Stimulated activated CD8-positive, alpha-beta memory T cell treated with anti-CD3 and anti-CD28 coated beads, Interleukin-7, amount 100 ng/mL, for 48 hours (primary cell): ENCODE results near the gene PDE4D.
"Not testable (repeated sequence)": the region's sequence is repeated elsewhere in the genome, so short reads cannot be mapped to it uniquely, and the experiment has no call there.

Experiments
- DNase-seq, 2 donors: peaks; one replicate each; pipeline ENCODE4 v3.0.0-alpha.2; 2020; ENCODE audit warnings: low read depth in 1 of 2; ENCODE audit errors: extremely low read depth in 1 of 2

Gene PDE4D

GRCh38 chr5:59445741-59446140, 447.8 kb downstream of the PDE4D start:
- DNase-seq: no peak

GRCh38 chr5:59439303-59439702, 454.2 kb downstream of the PDE4D start:
- DNase-seq: no peak

GRCh38 chr5:59437176-59437575, 456.4 kb downstream of the PDE4D start:
- no peak for DNase-seq

DNA sequence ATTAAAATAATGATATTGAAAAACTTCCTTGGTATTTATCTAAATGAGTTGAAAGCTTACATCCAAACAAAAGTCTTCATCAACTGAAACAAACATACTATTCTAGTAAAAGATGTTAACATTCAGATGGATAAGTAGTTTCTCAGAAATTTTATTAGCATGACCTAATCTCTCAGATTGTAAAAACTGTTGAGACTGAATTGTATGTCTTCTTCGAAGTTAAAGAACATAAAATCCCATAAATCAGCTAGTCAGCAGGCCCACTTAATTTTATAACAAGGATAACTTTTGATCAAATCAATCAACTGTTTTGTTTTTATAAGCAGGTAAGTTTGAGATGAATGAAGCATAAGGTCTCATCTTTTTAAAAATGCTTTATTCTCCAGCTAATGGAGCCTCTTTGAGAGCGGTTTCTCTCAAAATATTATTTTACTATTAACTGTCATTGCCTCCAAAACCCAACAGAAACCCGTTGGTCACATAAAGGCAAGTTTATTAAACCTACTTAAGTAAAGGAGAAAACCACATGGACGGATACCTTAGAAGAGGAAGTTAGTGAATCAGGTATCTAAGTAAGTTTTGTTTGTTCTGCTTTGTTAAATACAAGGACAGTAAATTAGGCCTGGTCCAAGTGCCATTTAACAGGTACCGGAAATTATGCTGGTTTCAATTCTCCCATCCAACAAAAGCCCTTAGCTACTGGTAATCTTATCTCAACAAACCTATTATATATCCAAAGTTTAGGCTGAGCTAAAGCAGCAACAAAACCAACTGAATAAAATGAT, 457.0 kb downstream of the PDE4D start:
- DNase-seq: no peak

DNA sequence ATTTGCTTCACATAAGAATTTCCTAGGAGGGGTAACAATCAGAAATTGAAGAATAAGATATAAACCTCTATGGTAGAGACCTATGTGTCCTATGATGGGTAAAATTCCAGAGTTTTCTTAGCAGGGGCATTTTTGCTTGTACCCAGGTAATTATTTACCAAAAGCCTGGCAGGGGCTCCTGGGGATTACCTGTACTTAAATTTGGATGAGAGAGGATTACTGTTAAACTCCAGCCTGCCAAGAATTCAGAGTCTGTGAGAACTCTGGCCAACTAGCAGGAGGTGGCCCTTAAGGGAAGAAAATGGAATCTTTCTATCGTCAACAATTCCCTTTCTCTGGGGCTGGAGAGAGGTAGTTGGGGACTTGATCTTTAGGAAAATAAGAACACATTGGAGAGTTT, 460.4 kb downstream of the PDE4D start:
- DNase-seq: no peak

- DNase-seq: no peak
Measured at GRCh38 chr5:59430066-59430685, 463.4 kb downstream of the PDE4D start.

DNA sequence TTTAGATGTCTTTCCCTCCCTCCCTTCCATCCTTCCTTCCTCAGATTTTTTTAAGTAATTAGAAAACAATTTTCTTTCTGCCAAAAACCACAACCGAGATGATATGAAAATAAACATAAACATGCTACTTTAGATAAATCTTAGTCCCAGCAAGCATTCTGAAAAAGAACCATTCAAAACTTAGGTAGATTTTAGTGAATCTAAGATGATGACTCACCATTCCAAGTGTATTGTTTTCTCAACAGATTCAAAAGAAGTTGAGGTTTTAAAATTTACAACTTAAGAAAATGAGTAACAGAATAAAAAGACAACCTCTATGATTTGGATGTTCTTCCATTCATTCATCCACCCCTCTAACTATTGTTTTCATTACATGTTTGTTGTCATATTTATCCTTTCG, 465.1 kb downstream of the PDE4D start:
- no peak for DNase-seq

- no peak for DNase-seq
Measured at GRCh38 chr5:59424515-59424914, 469.0 kb downstream of the PDE4D start.

GRCh38 chr5:59423021-59423420, 470.5 kb downstream of the PDE4D start:
- no peak for DNase-seq

- no peak for DNase-seq
Measured at GRCh38 chr5:59421986-59422941, 471.3 kb downstream of the PDE4D start.

- DNase-seq: no peak
Measured at GRCh38 chr5:59420596-59420995, 472.9 kb downstream of the PDE4D start.

DNA sequence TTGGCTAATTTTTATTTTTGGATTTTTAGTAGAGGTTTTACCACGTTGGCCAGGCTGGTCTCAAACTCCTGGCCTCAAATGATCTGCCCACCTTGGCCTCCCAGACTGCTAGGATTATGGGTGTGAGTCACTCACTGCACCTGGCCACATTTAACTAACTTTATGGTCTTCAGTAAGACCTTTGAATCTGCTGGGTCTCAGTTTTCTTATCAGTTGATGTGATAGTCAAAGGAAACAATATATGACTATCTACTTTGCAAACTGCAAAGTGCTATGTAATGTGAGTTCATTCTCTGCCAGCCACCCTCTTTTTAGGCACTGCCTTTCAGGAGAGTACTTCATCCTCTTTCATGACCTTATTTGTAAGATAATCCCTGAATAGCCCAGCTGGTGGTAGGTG, 474.7 kb downstream of the PDE4D start:
- DNase-seq: no peak

GRCh38 chr5:59416451-59416850, 477.1 kb downstream of the PDE4D start:
- no peak for DNase-seq

- DNase-seq: no peak
Measured at GRCh38 chr5:59416026-59416425, 477.5 kb downstream of the PDE4D start.

GRCh38 chr5:59412428-59412827, 481.1 kb downstream of the PDE4D start:
- no peak for DNase-seq

GRCh38 chr5:59408997-59409396, 484.5 kb downstream of the PDE4D start:
- not testable (repeated sequence) for DNase-seq

- no peak for DNase-seq
Measured at GRCh38 chr5:59407967-59408366, 485.6 kb downstream of the PDE4D start.

GRCh38 chr5:59401637-59402036, 491.9 kb downstream of the PDE4D start:
- DNase-seq: no peak

GRCh38 chr5:59394956-59395355, 498.6 kb downstream of the PDE4D start:
- not testable (repeated sequence) for DNase-seq

GRCh38 chr5:59393585-59394420, 499.7 kb downstream of the PDE4D start:
- DNase-seq: no peak

- no peak for DNase-seq
Measured at GRCh38 chr5:59391576-59391975, 501.9 kb downstream of the PDE4D start.
